IMR-90 (cell line): ENCODE measurements around the gene DSCAML1.

Experiments
- CTCF ChIP-seq: conservative IDR thresholded peaks from 2 replicates; pipeline ENCODE4 v1.5.1; 2012; ENCODE audit warnings: mild to moderate bottlenecking, low read depth, low read length, improper control_type of control experiment
- ELK1 ChIP-seq: fragments of 150-350 bp; IDR thresholded peaks from 2 replicates; pipeline ENCODE4 v1.6.1; 2016; ENCODE audit warnings: low read depth, mild to moderate bottlenecking, low read length, moderate library complexity, borderline replicate concordance
- MXI1 ChIP-seq: IDR thresholded peaks from 2 replicates; pipeline ENCODE4 v1.6.1; 2012; ENCODE audit warnings: low read depth, mild to moderate bottlenecking, low read length, moderate library complexity, borderline replicate concordance
- POLR2A ChIP-seq: IDR thresholded peaks from 2 replicates; pipeline ENCODE4 v1.6.1; 2012; ENCODE audit warnings: mild to moderate bottlenecking, low read depth, low read length
- RCOR1 ChIP-seq: IDR thresholded peaks from 2 replicates; pipeline ENCODE4 v1.6.1; 2012; ENCODE audit warnings: mild to moderate bottlenecking, low read length, improper control_type of control experiment; ENCODE audit not compliant: insufficient replicate concordance
- RFX5 ChIP-seq: IDR thresholded peaks from 2 replicates; pipeline ENCODE4 v1.8.0; 2012; ENCODE audit warnings: low read depth, mild to moderate bottlenecking, low read length, moderate library complexity

GRCh38 chr11:117766026-117766425, 31.0 kb downstream of the DSCAML1 start:
- TF ChIP-seq RCOR1 (no peak), ELK1 (no peak), CTCF (no peak), MXI1 (no peak), RFX5 (no peak), POLR2A (no peak)
